ENCODE data around the gene NCBP3.
"Not testable (repeated sequence)": the region's sequence is repeated elsewhere in the genome, so short reads cannot be mapped to it uniquely, and the experiment has no call there.

The NCBP3 gene

GRCh38 chr17:3879591-3880417 lies 33.8 kb upstream of the NCBP3 start:
- DNase-seq (ENCODE audit: low read depth): no peak

GRCh38 chr17:3879186-3879585 lies 33.1 kb upstream of the NCBP3 start:
- DNase-seq (ENCODE audit: low read depth): no peak

DNA sequence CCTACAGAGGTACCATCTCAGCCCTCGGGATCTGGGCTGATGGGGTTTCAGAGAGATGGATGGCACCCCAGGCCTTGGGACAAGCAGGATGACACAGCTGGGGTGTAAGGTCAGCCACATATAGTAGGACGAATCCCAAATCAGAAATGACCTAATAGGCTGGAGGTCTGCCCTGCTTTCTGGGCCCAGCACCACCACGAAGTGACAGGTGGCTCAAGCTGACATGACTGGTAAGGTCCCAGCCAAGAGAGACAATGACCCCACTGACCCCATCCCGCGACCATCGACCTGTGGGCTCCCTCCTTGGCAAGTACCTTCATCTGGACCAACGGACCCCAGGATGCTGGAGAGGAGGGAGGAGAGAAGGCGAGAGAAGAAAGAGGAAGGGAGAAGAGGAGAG lies 31.2 kb upstream of the NCBP3 start:
- DNase-seq (ENCODE audit: low read depth): no peak

- DNase-seq (ENCODE audit: low read depth): no peak
These were observed 29.3 kb upstream of the NCBP3 start for GRCh38 chr17:3875317-3875716.

DNA sequence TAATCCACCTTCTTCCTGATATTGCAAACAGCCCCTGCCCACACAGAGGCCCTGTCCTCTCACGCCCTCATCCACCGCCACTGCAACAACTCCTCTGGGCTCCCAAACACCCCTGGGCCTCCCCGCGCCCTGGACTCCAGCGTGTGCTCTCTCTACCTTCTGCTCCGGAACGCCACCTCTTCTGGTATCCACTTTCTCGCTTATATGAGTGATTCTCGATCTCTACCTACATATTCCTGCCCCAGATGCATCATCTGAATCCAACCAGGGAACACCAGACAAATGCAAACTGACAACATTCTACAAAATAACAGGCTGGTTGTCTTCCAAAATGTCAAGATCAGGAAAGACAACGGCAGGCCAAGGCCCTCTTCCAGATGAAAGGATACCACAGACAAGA lies 27.8 kb upstream of the NCBP3 start:
- DNase-seq (ENCODE audit: low read depth): no peak

DNA sequence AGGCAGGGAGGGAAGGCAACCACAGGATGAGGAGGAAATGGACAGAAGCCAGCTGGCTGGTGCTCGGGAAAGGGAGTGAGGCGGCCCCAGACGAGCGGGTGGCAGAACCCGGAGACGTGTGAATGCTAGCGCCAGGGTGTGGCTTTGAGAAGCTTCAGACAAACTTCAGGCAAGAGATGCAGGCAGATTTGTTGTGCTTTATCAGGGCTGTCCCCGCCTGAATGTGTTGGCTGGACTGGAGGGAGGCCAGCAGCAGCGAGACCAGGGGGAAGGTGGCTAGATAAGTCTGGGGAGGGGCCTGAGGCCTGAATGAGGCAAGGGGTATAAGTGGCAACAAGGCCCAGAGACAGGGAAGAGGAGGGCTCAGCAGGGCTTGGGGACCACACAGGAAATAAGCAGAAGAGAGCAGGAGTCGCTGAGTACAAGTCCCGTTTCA lies 24.8 kb upstream of the NCBP3 start:
- no peak for DNase-seq (ENCODE audit: low read depth)

- DNase-seq (ENCODE audit: low read depth): no peak
These were observed 21.6 kb upstream of the NCBP3 start for GRCh38 chr17:3867606-3868005.

DNA sequence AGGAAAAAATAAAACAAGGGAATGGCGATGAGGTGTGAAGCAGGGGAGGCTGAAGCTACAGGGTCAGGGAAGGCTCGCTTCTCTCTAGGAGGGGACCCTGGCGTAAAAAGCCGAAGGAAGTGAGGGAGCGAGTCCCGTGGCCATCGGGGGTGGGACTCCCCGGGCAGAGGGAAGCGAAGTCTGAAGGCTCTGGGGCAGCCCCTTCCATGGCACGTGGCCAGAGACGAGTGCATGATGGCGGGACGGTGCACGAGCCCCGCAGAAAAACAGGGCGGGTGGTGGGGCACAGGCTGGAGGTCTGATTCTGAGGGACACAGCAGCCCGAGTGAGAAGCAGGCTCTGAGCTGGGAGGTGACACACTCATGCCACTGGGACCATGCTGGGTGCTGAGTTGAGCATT lies 21.1 kb upstream of the NCBP3 start:
- no peak for DNase-seq (ENCODE audit: low read depth)

- DNase-seq (ENCODE audit: low read depth): no peak
These were observed 20.2 kb upstream of the NCBP3 start for GRCh38 chr17:3866276-3866675.

- DNase-seq (ENCODE audit: low read depth): no peak
These were observed 19.1 kb upstream of the NCBP3 start for GRCh38 chr17:3865176-3865575.

DNA sequence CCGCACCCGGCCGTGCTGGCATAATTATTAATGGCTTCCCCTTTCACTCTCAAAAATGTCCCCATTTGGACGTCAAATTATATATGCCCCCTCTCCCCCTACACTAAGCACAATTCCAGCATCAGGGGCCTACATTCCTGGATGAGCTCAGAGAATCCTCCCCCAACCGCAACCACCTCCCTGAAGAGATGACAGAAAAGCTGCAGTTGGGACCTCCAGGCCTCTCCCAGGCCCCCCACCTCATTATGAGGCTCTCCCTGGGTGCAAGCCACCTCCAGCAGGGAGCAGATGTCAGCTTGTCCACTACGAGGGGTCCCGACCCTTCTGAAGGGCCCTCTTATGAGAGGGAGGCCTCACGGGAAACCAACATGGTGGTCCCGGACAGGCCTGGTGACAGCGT lies 18.5 kb upstream of the NCBP3 start:
- DNase-seq (ENCODE audit: low read depth): no peak

- DNase-seq (ENCODE audit: low read depth): no peak
These were observed 16.0 kb upstream of the NCBP3 start for GRCh38 chr17:3861761-3862681.

DNA sequence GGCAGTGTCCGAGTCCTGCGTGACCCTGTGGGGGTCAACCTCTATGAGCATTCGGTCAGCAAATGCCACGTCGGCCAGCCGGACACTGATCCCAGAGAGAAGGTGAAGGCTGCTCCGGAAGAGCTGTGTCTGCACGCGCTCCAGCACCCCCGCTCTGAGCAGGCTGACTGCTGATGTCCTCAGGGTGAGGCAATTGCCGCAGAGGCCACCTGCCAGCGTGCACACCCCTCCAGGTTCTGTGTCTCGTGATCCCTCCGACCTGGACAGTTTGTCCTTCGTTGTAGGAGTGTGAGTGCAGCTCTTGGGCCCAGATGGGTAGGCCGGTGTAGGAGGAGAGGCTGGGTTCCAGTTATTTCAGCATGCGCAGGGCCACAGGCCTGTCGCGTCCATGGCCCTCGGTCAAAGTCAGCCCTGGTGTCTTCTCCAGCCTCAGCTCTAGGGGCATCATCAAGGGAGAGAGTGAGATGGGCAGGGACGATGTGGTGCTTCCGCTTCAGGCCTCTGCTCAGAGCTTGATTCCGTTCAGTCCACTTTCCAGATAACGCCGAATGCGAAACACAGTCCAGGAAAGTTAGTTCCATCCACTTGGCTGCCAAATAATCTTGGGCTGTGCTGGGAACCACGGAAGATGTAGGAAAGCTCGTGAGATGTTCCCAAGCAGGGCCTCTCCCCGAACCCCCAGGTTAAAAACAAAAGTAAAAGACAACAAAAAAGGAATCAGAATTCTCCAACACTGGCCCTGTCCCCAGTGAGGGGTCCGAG lies 15.1 kb upstream of the NCBP3 start:
- no peak for DNase-seq (ENCODE audit: low read depth)

DNA sequence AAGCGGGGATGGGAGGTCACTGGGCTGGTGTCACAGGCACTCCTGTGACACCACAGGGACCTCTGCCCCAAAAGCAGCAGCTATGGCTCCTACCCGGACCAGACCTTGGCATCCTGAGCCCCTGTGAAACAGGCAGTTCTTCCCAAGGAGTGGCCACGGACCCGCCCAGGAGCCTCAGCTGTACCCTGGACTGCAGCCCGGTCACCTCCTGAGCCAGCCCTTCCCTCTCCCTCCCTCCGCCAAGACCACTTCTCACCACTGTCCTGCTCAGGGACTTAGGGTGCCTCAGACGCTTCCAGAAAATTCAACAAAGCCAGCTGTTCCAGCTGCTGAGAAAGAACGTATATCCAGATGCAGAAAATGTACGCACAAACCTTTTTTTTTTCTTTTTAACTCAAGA lies 13.9 kb upstream of the NCBP3 start:
- DNase-seq (ENCODE audit: low read depth): no peak

DNA sequence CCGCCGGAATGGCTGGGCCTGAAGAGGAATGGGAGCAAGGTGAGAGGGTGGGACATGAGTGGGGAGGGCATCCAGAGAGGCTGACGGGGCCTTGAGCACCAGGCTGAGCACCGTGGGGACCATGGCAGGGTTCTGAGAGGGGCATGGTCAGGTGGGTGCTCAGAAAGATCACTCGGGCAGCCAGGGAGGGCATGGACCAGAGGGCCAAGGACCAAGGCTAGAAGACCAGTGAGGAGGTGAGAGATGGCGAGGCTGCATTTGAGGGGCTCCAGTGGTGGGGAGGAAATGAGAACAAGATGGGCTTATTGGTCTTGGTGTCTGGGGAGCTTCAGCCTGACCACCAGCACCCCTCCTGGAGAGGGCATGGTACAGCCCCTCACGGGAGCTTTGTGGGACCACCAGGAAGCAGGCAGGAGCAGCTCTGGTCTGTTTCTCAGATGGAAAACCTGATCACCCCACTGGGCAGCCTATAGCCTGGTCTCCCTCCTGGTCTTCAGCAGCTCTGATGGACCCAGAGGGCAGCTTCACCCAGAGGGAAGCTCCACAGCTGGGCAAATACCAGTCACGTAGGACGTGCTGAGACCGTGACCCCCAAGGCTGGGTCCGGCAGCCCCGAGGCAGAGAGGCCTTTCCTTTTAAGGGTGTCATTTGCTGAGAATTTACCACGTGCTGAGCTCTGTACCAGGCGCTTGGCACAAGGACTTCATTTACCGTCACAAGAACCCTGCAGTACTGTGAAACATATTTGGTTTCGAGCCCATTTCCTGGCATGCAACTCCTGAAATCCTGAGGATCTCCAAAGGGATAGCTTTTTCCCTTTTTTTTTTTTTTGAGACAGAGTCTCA lies 11.4 kb upstream of the NCBP3 start:
- DNase-seq (ENCODE audit: low read depth): no peak

DNA sequence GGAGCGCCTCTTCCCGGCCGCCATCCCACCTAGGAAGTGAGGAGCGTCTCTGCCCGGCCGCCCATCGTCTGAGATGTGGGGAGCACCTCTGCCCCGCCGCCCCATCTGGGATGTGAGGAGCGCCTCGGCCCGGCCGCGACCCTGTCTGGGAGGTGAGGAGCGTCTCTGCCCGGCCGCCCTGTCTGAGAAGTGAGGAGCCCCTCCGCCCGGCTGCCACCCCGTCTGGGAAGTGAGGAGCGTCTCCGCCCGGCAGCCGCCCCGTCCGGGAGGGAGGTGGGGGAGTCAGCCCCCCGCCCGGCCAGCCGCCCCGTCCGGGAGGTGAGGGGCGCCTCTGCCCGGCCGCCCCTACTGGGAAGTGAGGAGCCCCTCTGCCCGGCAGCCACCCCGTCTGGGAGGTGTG lies 8.2 kb upstream of the NCBP3 start:
- not testable (repeated sequence) for DNase-seq (ENCODE audit: low read depth)

- DNase-seq (ENCODE audit: low read depth): no peak
These were observed 6.5 kb upstream of the NCBP3 start for GRCh38 chr17:3852561-3852960.

DNA sequence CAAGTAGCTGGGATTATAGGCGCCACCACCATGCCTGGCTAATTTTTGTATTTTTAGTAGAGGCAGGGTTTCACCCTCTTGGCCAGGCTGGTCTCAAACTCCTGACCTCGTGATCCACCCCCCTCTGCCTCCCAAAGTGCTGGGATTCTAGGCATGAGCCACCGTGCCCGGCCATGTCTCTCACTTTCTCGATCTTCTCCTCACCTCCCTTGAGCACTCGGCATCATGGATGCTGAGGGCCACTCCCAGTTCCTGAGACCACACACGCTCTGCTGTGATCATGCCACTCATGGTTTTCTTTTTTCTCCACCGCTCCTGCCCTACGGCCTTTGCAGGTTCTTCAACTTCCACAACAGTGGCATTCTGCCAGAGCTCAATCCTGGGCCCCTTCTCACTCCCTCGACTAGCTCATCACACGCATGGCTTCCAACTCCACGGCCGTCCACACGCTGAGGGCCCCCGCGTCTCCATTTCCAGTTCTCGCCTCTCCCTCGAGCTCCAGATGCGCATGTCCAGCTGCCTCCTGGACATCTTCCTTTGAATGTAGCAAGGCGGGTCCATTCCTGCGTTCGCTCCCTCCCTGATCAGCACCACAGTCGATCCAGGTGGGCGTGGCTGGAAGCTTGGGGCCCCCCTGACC lies 5.5 kb upstream of the NCBP3 start:
- DNase-seq (ENCODE audit: low read depth): no peak

GRCh38 chr17:3848229-3848835 lies 2.3 kb upstream of the NCBP3 start:
- DNase-seq (ENCODE audit: low read depth): no peak

DNA sequence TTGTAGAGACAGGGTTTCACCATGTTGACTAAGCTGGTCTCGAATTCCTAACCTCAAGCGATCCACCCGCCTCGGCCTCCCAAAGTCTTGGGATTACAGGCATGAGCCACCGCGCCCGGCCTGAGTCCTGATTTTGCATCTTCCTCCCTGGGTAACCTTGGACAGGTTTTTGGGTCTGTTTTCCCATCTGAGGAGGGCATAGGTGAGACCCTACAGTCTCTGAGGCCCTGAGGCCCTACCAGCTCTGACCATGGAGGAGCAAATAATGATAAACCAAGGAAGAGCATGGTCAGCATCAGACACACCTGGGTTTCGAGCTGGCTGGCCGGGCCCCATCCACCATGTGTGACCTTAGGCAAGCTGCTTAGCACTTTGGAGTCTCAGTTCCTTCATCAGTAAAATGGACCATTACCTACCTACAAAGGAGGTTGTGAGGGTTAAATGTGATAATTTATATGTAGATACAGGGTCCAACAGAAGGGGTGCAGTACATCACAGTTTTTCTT lies 1.2 kb upstream of the NCBP3 start:
- no peak for DNase-seq (ENCODE audit: low read depth)

Measured in HS-5 (cell line).